HepG2 (cell line): ENCODE measurements around the gene CD164L2. TPM values are rescaled to one million over a fixed set of nuclear protein-coding genes. Genes with fewer than 3 reads are reported as not detected.

Experiments
- CHCHD3 ChIP-seq: sonication (generic); formaldehyde crosslinking; IDR thresholded peaks from 2 replicates; pipeline ENCODE4 v1.8.0; 2022; ENCODE audit warnings: mild to moderate bottlenecking, missing genetic modification reagents, moderate library complexity
- HNRNPLL ChIP-seq: fragments of 200-400 bp; formaldehyde crosslinking; IDR thresholded peaks from 2 replicates; pipeline ENCODE4 v1.6.1; 2017; ENCODE audit warnings: mild to moderate bottlenecking, low read depth, low read length; ENCODE audit not compliant: poor library complexity, severe bottlenecking
- HOXA5 ChIP-seq: sonication (generic); formaldehyde crosslinking; IDR thresholded peaks from 2 replicates; pipeline ENCODE4 v1.4.0; 2020; ENCODE audit warnings: missing genetic modification reagents
- KDM3A ChIP-seq: IDR thresholded peaks from 2 replicates; pipeline ENCODE4 v1.6.1; 2018; ENCODE audit warnings: low read depth, missing compliant biosample characterization
- PHF8 ChIP-seq: sonication (generic); formaldehyde crosslinking; IDR thresholded peaks from 2 replicates; pipeline ENCODE4 v1.5.0; 2020; ENCODE audit warnings: missing genetic modification reagents
- SCMH1 ChIP-seq: sonication (generic); formaldehyde crosslinking; IDR thresholded peaks from 2 replicates; pipeline ENCODE4 v1.9.0; 2021; ENCODE audit warnings: missing genetic modification reagents, mild to moderate bottlenecking, borderline replicate concordance
- SOX6 ChIP-seq, 2 experiments: fragments of 450-650 bp in 1 of 2; sonication (generic) in 1 of 2; formaldehyde crosslinking in 1 of 2; IDR thresholded peaks; 2 replicates each; pipeline versions ENCODE4 v1.4.0 to v1.6.1; 2017 to 2020; ENCODE audit warnings: antibody characterized with exemption in 1 of 2, mild to moderate bottlenecking in 1 of 2, missing genetic modification reagents in 1 of 2
- TRIM24 ChIP-seq: sonication (generic); formaldehyde crosslinking; IDR thresholded peaks from 2 replicates; pipeline ENCODE4 v1.8.0; 2022; ENCODE audit warnings: mild to moderate bottlenecking, missing genetic modification reagents
- ZFP90 ChIP-seq: sonication (generic); formaldehyde crosslinking; IDR thresholded peaks from 2 replicates; pipeline ENCODE4 v1.8.0; 2022; ENCODE audit warnings: missing genetic modification reagents, mild to moderate bottlenecking, inconsistent platforms, borderline replicate concordance
- ZNF205 ChIP-seq: IDR thresholded peaks from 2 replicates; pipeline ENCODE4 v1.6.1; 2018; ENCODE audit warnings: missing biosample characterization, missing genetic modification reagents
- ZNF605 ChIP-seq: sonication (generic); formaldehyde crosslinking; IDR thresholded peaks from 2 replicates; pipeline ENCODE4 v1.8.0; 2022; ENCODE audit warnings: mild to moderate bottlenecking, missing genetic modification reagents
- ZNF768 ChIP-seq: sonication (generic); formaldehyde crosslinking; IDR thresholded peaks from 2 replicates; pipeline ENCODE4 v1.4.0; 2020; ENCODE audit warnings: missing genetic modification reagents
- polyA plus RNA-seq, 8 experiments: library from polyadenylated mRNA; depleted of rRNA in 3 of 8; stranded (reverse) in 7 of 8; unstranded in 1 of 8; fragments of >200 nt; fragmentation: Illumina TruSeq in 4 of 8; extraction: Trizol in 4 of 8; gene quantifications; 2 replicates each; pipeline versions ENCODE4 v1.2.1 to v1.2.3, GENCODE V29; 2011 to 2016; ENCODE audit warnings: low read depth in 4 of 8, missing spikeins in 1 of 8, mixed read lengths in 1 of 8; ENCODE audit not compliant: insufficient read depth in 1 of 8
- total RNA-seq, 5 experiments: library from RNA; depleted of rRNA; stranded (reverse); fragments of >200 nt; fragmentation: Illumina TruSeq; extraction: Trizol; gene quantifications; 2 replicates each; pipeline ENCODE4 v1.2.3, GENCODE V29; 2016; ENCODE audit warnings: low read depth in 1 of 5
- TF ChIP-seq, protein P1 (sequence below): sonication (generic); formaldehyde crosslinking; IDR thresholded peaks from 2 replicates; pipeline ENCODE4 v1.4.0; 2020; ENCODE audit warnings: missing genetic modification reagents, borderline replicate concordance
- TF ChIP-seq, protein P2 (sequence below): sonication (generic); formaldehyde crosslinking; conservative IDR thresholded peaks from 2 replicates; pipeline ENCODE4 v1.4.0; 2020; ENCODE audit warnings: missing genetic modification reagents
- TF ChIP-seq, protein P3 (sequence below): sonication (generic); formaldehyde crosslinking; IDR thresholded peaks from 2 replicates; pipeline ENCODE4 v1.4.0; 2020; ENCODE audit warnings: missing genetic modification reagents, borderline replicate concordance
- TF ChIP-seq, protein P4 (sequence below): sonication (generic); formaldehyde crosslinking; IDR thresholded peaks from 2 replicates; pipeline ENCODE4 v1.9.0; 2022; ENCODE audit warnings: missing genetic modification reagents, mild to moderate bottlenecking, borderline replicate concordance

CD164L2 gene
- total and polyA plus RNA-seq, 2 of the 13 experiments (the other 11 are each of a cell fraction or from before 2014, with no cell fraction given) = not detected

DNA sequence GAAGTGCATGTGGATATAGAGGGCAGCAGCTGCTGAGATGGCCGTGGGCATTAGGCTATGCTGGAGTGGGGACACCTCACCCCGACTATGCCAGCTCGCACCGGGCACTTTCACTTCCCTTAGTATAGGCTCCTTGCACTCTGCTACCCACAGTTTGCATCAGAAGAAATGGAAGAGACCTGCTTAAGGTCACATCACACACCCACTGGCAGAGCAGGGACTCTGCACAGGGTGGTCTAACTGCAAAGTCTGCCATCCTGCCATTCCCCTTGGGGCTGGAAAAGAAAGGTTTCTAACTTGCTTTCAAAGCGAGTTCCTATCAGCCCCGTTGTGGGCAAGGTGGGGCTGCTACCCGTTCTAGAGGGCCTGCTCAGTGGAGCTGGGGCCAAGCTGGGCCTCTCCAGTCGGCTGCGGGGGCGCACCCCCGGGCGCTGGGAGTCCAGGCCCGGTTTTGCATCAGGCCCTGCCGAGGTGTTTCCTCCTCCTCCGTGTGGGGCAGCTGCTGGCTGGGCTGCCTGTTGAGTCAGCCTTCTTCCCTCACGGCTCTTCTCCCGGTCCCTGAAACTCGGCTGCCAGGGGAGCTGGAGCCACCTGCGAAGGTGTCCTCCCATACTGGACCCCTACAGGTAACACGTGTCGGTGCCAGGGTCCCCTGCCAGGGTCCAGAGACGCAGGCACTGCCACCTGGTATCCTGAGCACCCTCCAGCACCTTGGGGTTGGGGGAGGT is 41.4 kb downstream of the CD164L2 start, which contains the start of gene SYTL1 (continued):
- TF ChIP-seq, protein P1, sequence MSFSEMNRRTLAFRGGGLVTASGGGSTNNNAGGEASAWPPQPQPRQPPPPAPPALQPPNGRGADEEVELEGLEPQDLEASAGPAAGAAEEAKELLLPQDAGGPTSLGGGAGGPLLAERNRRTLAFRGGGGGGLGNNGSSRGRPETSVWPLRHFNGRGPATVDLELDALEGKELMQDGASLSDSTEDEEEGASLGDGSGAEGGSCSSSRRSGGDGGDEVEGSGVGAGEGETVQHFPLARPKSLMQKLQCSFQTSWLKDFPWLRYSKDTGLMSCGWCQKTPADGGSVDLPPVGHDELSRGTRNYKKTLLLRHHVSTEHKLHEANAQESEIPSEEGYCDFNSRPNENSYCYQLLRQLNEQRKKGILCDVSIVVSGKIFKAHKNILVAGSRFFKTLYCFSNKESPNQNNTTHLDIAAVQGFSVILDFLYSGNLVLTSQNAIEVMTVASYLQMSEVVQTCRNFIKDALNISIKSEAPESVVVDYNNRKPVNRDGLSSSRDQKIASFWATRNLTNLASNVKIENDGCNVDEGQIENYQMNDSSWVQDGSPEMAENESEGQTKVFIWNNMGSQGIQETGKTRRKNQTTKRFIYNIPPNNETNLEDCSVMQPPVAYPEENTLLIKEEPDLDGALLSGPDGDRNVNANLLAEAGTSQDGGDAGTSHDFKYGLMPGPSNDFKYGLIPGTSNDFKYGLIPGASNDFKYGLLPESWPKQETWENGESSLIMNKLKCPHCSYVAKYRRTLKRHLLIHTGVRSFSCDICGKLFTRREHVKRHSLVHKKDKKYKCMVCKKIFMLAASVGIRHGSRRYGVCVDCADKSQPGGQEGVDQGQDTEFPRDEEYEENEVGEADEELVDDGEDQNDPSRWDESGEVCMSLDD (CRISPR knock-in tag) = 0 out of 2 replicates have a peak, but pooled peaks have one; percentile 33
- TF ChIP-seq, protein P2, sequence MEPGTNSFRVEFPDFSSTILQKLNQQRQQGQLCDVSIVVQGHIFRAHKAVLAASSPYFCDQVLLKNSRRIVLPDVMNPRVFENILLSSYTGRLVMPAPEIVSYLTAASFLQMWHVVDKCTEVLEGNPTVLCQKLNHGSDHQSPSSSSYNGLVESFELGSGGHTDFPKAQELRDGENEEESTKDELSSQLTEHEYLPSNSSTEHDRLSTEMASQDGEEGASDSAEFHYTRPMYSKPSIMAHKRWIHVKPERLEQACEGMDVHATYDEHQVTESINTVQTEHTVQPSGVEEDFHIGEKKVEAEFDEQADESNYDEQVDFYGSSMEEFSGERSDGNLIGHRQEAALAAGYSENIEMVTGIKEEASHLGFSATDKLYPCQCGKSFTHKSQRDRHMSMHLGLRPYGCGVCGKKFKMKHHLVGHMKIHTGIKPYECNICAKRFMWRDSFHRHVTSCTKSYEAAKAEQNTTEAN (CRISPR knock-in tag) = 0 out of 2 replicates have a peak, but pooled peaks have one; percentile 57
- TF ChIP-seq SCMH1 (CRISPR knock-in tag) (no peak), HOXA5 (peak; percentile 57; the same call in 1 of the 2 replicates), ZNF605 (CRISPR knock-in tag) (peak; percentile 84), PHF8 (CRISPR knock-in tag) (peak; percentile 58), CHCHD3 (CRISPR knock-in tag) (0 out of 2 replicates have a peak, but pooled peaks have one; percentile 6), ZNF768 (peak; percentile 30), ZNF205 (CRISPR knock-in tag) (no peak), TRIM24 (CRISPR knock-in tag) (peak; percentile 18; the same call in 1 of the 2 replicates), ZFP90 (CRISPR knock-in tag) (no peak), KDM3A (CRISPR knock-in tag) (peak; percentile 27; the same call in 1 of the 2 replicates), SOX6 (IDR thresholded peaks at IDR 0.05) (no peak), SOX6 (CRISPR knock-in tag; IDR thresholded peaks at IDR 0.05) (no peak), HNRNPLL (peak; percentile 64)
- TF ChIP-seq, protein P3, sequence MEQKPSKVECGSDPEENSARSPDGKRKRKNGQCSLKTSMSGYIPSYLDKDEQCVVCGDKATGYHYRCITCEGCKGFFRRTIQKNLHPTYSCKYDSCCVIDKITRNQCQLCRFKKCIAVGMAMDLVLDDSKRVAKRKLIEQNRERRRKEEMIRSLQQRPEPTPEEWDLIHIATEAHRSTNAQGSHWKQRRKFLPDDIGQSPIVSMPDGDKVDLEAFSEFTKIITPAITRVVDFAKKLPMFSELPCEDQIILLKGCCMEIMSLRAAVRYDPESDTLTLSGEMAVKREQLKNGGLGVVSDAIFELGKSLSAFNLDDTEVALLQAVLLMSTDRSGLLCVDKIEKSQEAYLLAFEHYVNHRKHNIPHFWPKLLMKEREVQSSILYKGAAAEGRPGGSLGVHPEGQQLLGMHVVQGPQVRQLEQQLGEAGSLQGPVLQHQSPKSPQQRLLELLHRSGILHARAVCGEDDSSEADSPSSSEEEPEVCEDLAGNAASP (CRISPR knock-in tag) = peak; percentile 24; the same call in 1 of the 2 replicates
- TF ChIP-seq, protein P4, sequence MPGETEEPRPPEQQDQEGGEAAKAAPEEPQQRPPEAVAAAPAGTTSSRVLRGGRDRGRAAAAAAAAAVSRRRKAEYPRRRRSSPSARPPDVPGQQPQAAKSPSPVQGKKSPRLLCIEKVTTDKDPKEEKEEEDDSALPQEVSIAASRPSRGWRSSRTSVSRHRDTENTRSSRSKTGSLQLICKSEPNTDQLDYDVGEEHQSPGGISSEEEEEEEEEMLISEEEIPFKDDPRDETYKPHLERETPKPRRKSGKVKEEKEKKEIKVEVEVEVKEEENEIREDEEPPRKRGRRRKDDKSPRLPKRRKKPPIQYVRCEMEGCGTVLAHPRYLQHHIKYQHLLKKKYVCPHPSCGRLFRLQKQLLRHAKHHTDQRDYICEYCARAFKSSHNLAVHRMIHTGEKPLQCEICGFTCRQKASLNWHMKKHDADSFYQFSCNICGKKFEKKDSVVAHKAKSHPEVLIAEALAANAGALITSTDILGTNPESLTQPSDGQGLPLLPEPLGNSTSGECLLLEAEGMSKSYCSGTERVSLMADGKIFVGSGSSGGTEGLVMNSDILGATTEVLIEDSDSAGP (CRISPR knock-in tag) = peak; percentile 93
